Endothelial cell of umbilical vein (primary cell): Measurements from ENCODE around the gene MS4A14. TPM values are rescaled to one million over a fixed set of nuclear protein-coding genes. Genes with fewer than 3 reads are reported as not detected.

Experiments used
- BruUV-seq: library from RNA; stranded (reverse); fragments of 400-500 nt; replicated peaks from 2 replicates; lab custom pipeline; 2021; lab: Mats Ljungman, UMichigan
- CTCF ChIA-PET: fragments of 300-600, 350-600 bp; sonication (Branson Sonifier 250); formaldehyde crosslinking; loops from one replicate; lab custom pipeline; 2021; ENCODE audit warnings: antibody characterized with exemption, inconsistent platforms; lab: Charles Lee
- POLR2A ChIA-PET: fragments of 300-600, 350-600 bp; sonication (Branson Sonifier 250); formaldehyde crosslinking; loops from one replicate; lab custom pipeline; 2021; ENCODE audit warnings: antibody characterized with exemption, inconsistent platforms; lab: Charles Lee
- DNase-seq: peaks from one replicate; pipeline ENCODE4 v3.0.0-alpha.2; 2011; ENCODE audit warnings: low read depth, low spot score
- FAIRE-seq: peaks from 2 replicates; lab custom pipeline; 2011; peaks lifted over from hg19 to GRCh38; lab: Jason Lieb, UNC
- H2AFZ ChIP-seq: 2 replicates; pipeline ENCODE4 v1.6.0; 2012; ENCODE audit warnings: low read depth, low read length, control low read depth, inconsistent platforms
- H3K27ac ChIP-seq: 2 replicates; pipeline ENCODE4 v1.5.1; 2011; ENCODE audit warnings: low read depth, mild to moderate bottlenecking, control low read depth, low read length, moderate library complexity; ENCODE audit not compliant: insufficient read depth
- H3K27me3 ChIP-seq, 2 experiments: 2 replicates each; pipeline versions ENCODE4 v1.6.0 to v1.6.1; 2011; ENCODE audit warnings: low read length in 2 of 2, mixed read lengths in 1 of 2; ENCODE audit not compliant: control insufficient read depth in 2 of 2, insufficient read depth in 2 of 2
- H3K36me3 ChIP-seq, 2 experiments: 2 replicates in 1 of 2; 3 replicates in 1 of 2; pipeline ENCODE4 v1.5.1; 2011; ENCODE audit warnings: low read length in 2 of 2, mild to moderate bottlenecking in 1 of 2, moderate library complexity in 1 of 2; ENCODE audit not compliant: control insufficient read depth in 2 of 2, insufficient read depth in 2 of 2; ENCODE audit errors: extremely low read depth in 1 of 2
- H3K4me1 ChIP-seq: 3 replicates; pipeline ENCODE4 v1.5.1; 2011; ENCODE audit warnings: mild to moderate bottlenecking, low read length; ENCODE audit not compliant: control insufficient read depth, insufficient read depth; ENCODE audit errors: extremely low read depth
- H3K4me2 ChIP-seq: 2 replicates; pipeline ENCODE4 v1.6.1; 2011; ENCODE audit warnings: low read length, control low read depth, mixed read lengths; ENCODE audit not compliant: insufficient read depth
- H3K4me3 ChIP-seq, 3 experiments: fragments of 200-600 bp in 1 of 3; sonication (generic), shearing (Covaris generic) in 1 of 3; replicated peaks in 1 of 3; 2 replicates each; pipeline ENCODE4 v1.5.1; 2011 to 2016; ENCODE audit warnings: control low read depth in 3 of 3, low read length in 3 of 3, mild to moderate bottlenecking in 2 of 3, inconsistent platforms in 1 of 3, low read depth in 1 of 3, moderate library complexity in 1 of 3; ENCODE audit not compliant: insufficient read depth in 1 of 3
- H3K79me2 ChIP-seq: 2 replicates; pipeline ENCODE4 v1.6.0; 2012; ENCODE audit warnings: low read length, inconsistent platforms; ENCODE audit not compliant: control insufficient read depth, insufficient read depth
- H3K9ac ChIP-seq: replicated peaks from 2 replicates; pipeline ENCODE3; 2011; ENCODE audit warnings: low read length, control low read depth; ENCODE audit not compliant: insufficient read depth; ENCODE audit errors: extremely low read depth
- H3K9me1 ChIP-seq: replicated peaks from 3 replicates; pipeline ENCODE4 v1.6.0; 2011; ENCODE audit warnings: mild to moderate bottlenecking, low read length; ENCODE audit not compliant: control insufficient read depth, insufficient read depth; ENCODE audit errors: extremely low read depth
- H3K9me3 ChIP-seq: replicated peaks from 2 replicates; pipeline ENCODE4 v1.5.1; 2012; ENCODE audit warnings: low read length, inconsistent platforms; ENCODE audit not compliant: control insufficient read depth, insufficient read depth
- H4K20me1 ChIP-seq: replicated peaks from 2 replicates; pipeline ENCODE3; 2011; ENCODE audit warnings: mild to moderate bottlenecking, low read length; ENCODE audit not compliant: control insufficient read depth, insufficient read depth; ENCODE audit errors: extremely low read depth
- CTCF ChIP-seq, 2 donors: IDR thresholded peaks; 1 replicate in 1 of 2; 2 replicates in 1 of 2; pipeline ENCODE4 v1.5.1; 2011; ENCODE audit warnings: low read length in 2 of 2, mild to moderate bottlenecking in 2 of 2, moderate library complexity in 2 of 2, control low read depth in 1 of 2, inconsistent platforms in 1 of 2, low read depth in 1 of 2; ENCODE audit not compliant: insufficient read depth in 1 of 2; ENCODE audit errors: extremely low read depth in 1 of 2
- EZH2 ChIP-seq: IDR thresholded peaks from 2 replicates; pipeline ENCODE4 v1.6.1; 2012; ENCODE audit warnings: borderline replicate concordance, low read depth, mild to moderate bottlenecking, moderate library complexity, low read length, inconsistent platforms; ENCODE audit not compliant: severe bottlenecking
- FOS ChIP-seq: IDR thresholded peaks from 2 replicates; pipeline ENCODE4 v1.6.1; 2011; ENCODE audit warnings: mild to moderate bottlenecking, low read length, moderate library complexity, borderline replicate concordance; ENCODE audit not compliant: insufficient read depth
- GATA2 ChIP-seq: IDR thresholded peaks from 2 replicates; pipeline ENCODE4 v1.7.0; 2011; ENCODE audit warnings: low read depth, mild to moderate bottlenecking, moderate library complexity, mixed read lengths, low read length; ENCODE audit not compliant: insufficient read length, insufficient read depth
- JUN ChIP-seq: IDR thresholded peaks from 2 replicates; pipeline ENCODE4 v1.6.1; 2011; ENCODE audit warnings: borderline replicate concordance, low read depth; ENCODE audit not compliant: insufficient read length, insufficient read depth
- MAX ChIP-seq: IDR thresholded peaks from 2 replicates; pipeline ENCODE4 v1.6.1; 2011; ENCODE audit not compliant: insufficient read depth, insufficient read length
- MYC ChIP-seq: IDR thresholded peaks from one replicate; pipeline ENCODE4 v1.6.1; 2011; ENCODE audit warnings: mild to moderate bottlenecking, low read depth, low read length
- POLR2A ChIP-seq: IDR thresholded peaks from 2 replicates; pipeline ENCODE4 v1.6.1; 2012; ENCODE audit warnings: low read depth, mild to moderate bottlenecking, control low read depth, low read length
- POLR2AphosphoS5 ChIP-seq: IDR thresholded peaks from 2 replicates; pipeline ENCODE4 v1.6.1; 2012; ENCODE audit warnings: low read depth, mild to moderate bottlenecking, control low read depth, low read length, moderate library complexity; ENCODE audit not compliant: insufficient read depth
- dilution Hi-C: fragments of 300-500 bp; cut with MboI; formaldehyde crosslinking; loops from one replicate; pipeline ENCODE4 v1.15.0; 2019; ENCODE audit warnings: low sequenced_read_pairs; ENCODE audit not compliant: extremely low pct_ligation_motif_present
- intact Hi-C: fragments of 100-400 bp; cut with micrococcal nuclease; formaldehyde crosslinking; loops from one replicate; pipeline ENCODE4 v1.10.0; 2022
- polyA plus RNA-seq, 4 experiments: library from polyadenylated mRNA; depleted of rRNA in 3 of 4; stranded (reverse) in 3 of 4; unstranded in 1 of 4; fragments of >200 nt; gene quantifications; 2 replicates each; pipeline versions ENCODE4 v1.2.1 to v1.2.3, GENCODE V29; 2011 to 2012; ENCODE audit warnings: missing spikeins in 1 of 4
- total RNA-seq: library from RNA; stranded (reverse); gene quantifications from 2 replicates; pipeline ENCODE4 v1.2.3, GENCODE V29; 2021

MS4A14 gene
- total and polyA plus RNA-seq, 2 donors (not counting 3 experiments of a cell fraction or from before 2014, with no cell fraction given): not detected

DNA sequence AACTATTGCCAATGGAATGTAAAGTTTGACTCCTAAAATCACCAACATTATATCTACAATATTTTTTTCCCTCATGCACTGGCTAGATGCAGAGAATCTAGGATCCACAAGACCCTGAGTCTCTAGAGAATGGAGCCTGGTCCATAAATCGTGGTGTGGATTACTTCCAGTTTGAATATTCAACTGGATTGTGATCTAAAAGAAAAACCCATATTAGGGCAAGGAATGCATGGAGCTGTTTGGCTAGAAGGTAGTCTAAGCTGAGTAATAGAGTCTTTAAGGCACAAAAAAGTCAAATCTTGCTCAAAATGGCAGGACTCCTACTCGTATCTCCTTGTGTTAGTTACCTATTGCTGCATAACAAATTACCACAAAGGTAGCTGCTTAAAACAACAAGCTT lies 23.8 kb downstream of the MS4A14 start:
- no peaks in the 10 kb centered on the region for H3K9me3 ChIP-seq
- no peak overlapping the region for H3K27ac ChIP-seq
- DNase-seq (no peak), FAIRE-seq (no peak)
- TF ChIP-seq GATA2: no peak
- no peak for TF ChIP-seq CTCF (IDR thresholded peaks at IDR 0.05; ENCODE audit: extremely low read depth in 1 of 2, insufficient read depth in 1 of 2, low read depth in 1 of 2, low read length in 2 of 2)
- no peak for TF ChIP-seq POLR2AphosphoS5
- no peak for TF ChIP-seq FOS
- no peak for TF ChIP-seq MYC
- TF ChIP-seq JUN: no peak
- TF ChIP-seq EZH2: no peak
- TF ChIP-seq MAX: no peak
- TF ChIP-seq POLR2A: no peak
- POLR2A ChIA-PET: no interaction called here
- no TSS peak for BruUV-seq
- no peaks in the 10 kb centered on the region for H3K9me1 ChIP-seq
- no peaks in the 10 kb centered on the region for H3K27me3 ChIP-seq
- no peaks in the 10 kb centered on the region for H3K36me3 ChIP-seq
- H4K20me1 ChIP-seq: no peaks in the 10 kb centered on the region
- CTCF ChIA-PET: no interaction called here
- no peak overlapping the region for H3K9ac ChIP-seq
- no peaks in the 10 kb centered on the region for H3K4me1 ChIP-seq
- H3K4me3 ChIP-seq: no peak overlapping the region
- no peak overlapping the region for H2AFZ ChIP-seq
- dilution Hi-C loops: no loop called here
- H3K4me2 ChIP-seq: no peak overlapping the region
- intact Hi-C loops: no loop called here
- H3K79me2 ChIP-seq: no peaks in the 10 kb centered on the region
